ENCODE data around the gene LIN9. TPM values are rescaled to one million over a fixed set of nuclear protein-coding genes. Genes with fewer than 3 reads are reported as not detected.

Gene LIN9
- total and polyA plus RNA-seq, 2 of the 13 experiments (the other 11 are each of a cell fraction or from before 2014, with no cell fraction given) = 3.0 to 10.0 TPM

GRCh38 chr1:226279498-226279897 is 29.5 kb downstream of the LIN9 start:
- H2AFZ ChIP-seq (ENCODE audit: low read length) = no peak overlapping the region
- in situ Hi-C loops (cut with HindIII; ENCODE audit: extremely low pct_ligation_motif_present, low pct_unique_long_range_greater_than_20kb) (no loop called here), intact Hi-C loops (cut with micrococcal nuclease; ENCODE audit: unreplicated experiment) (no loop called here)
- FAIRE-seq (no peak), DNase-seq (ENCODE audit: low spot score) (no peak), ATAC-seq (no peak)
- 98% methylated on average over 5 of the region's 5 CpGs for WGBS (ENCODE audit: low lambda C conversion rate)
- ChIA-PET CTCF (ENCODE audit: low intra/inter-chr PET ratio, low total read pairs) (no interaction called here), POLR2A (no interaction called here)
- no peaks in the 10 kb centered on the region for H3K79me2 ChIP-seq (ENCODE audit: insufficient read depth, low read length)
- no peaks in the 10 kb centered on the region for H4K20me1 ChIP-seq (ENCODE audit: insufficient read depth, low read length)
- H3K36me3 ChIP-seq (replicated peaks in 1 of 2; ENCODE audit: control insufficient read depth in 1 of 2, insufficient read depth in 2 of 2, low read length in 2 of 2) = peaks cover 2 to 3% of the 10 kb centered on the region in 2 experiments; a peak in 3 of 5 replicates
- H3K9me3 ChIP-seq (ENCODE audit: low read length) = no peaks in the 10 kb centered on the region
- no peak overlapping the region for H3K4me3 ChIP-seq (replicated peaks in 1 of 3; ENCODE audit: insufficient read depth in 1 of 3, low read depth in 2 of 3, low read length in 3 of 3)
- H3K4me2 ChIP-seq (ENCODE audit: low read depth, low read length) = no peak overlapping the region
- no TSS peak for BruUV-seq (replicated peaks)
- no peaks in the 10 kb centered on the region for H3K27me3 ChIP-seq (ENCODE audit: control insufficient read depth in 1 of 2, insufficient read depth in 2 of 2, low read length in 2 of 2)
- no peak overlapping the region for H3K9ac ChIP-seq (ENCODE audit: insufficient read depth, low read depth, low read length)
- H3K27ac ChIP-seq (ENCODE audit: extremely low read length, insufficient read depth, low read length) = no peak overlapping the region
- TF ChIP-seq ZNF407 (CRISPR knock-in tag; IDR thresholded peaks at IDR 0.05; ENCODE audit: not compliant biosample characterization) = no peak
- TF ChIP-seq HNRNPH1 (optimal IDR thresholded peaks at IDR 0.05; ENCODE audit: low read depth, low read length) = no peak
- TF ChIP-seq TARDBP (CRISPR knock-in tag; IDR thresholded peaks at IDR 0.05) = no peak
- no peaks in the 10 kb centered on the region for H3K4me1 ChIP-seq (ENCODE audit: insufficient read depth, low read length)
